GM18867 (cell line): Measurements from ENCODE around the gene CROCC.

Source experiments
- ATAC-seq: cut with Tn5 transposase; IDR thresholded peaks from one replicate; pipeline ENCODE4 v1.9.1; 2021; ENCODE audit warnings: mild to moderate bottlenecking, moderate library complexity; ENCODE audit not compliant: unreplicated experiment

Gene CROCC

DNA sequence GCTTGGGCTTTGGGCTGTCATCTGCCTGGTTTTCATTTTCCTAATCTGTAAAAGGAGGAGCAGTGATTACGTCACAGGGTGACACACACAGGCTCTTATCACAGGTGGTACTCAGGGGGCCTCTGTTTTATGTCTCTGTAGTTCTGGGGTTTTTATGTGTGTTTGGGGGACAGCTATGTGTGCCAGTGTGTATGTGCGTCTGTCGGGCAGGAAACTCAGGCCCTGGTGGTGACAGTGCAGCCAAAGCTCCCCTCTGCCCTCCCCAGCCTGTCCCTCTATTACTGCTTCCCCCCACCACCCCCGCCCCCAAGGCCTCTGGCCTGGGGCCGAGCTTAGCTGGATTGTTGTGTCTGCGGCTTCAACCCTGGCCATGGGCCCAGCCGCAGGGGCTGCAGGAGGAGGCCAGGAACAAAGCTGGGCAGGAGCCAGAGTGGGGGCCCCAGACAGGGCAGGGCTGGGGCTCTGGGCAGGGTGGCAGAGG, 45.4 kb downstream of the CROCC start:
- ATAC-seq: no peak

- no peak for ATAC-seq
These were observed 46.2 kb downstream of the CROCC start for GRCh38 chr1:16967962-16968361.

DNA sequence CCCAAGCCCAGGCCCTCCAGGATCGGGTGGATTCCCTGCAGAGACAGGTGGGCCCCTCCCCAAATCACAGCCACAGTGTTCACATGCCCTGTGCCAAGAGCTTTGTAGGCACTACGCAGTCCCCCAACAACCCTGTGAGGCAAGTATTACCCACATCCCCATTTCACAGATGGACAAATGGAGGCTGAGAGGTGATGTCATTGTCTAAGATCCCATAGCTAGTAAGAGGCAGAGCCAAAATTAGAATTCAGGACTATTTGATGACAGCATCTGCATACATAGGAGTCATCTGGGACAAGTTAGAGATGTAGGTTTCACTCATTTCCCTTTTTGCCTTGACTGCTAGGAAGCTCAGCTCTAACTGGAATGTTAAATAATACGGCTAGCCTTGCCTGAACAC, 46.6 kb downstream of the CROCC start:
- no peak for ATAC-seq

- no peak for ATAC-seq
These were observed 47.4 kb downstream of the CROCC start for GRCh38 chr1:16969057-16969611.

DNA sequence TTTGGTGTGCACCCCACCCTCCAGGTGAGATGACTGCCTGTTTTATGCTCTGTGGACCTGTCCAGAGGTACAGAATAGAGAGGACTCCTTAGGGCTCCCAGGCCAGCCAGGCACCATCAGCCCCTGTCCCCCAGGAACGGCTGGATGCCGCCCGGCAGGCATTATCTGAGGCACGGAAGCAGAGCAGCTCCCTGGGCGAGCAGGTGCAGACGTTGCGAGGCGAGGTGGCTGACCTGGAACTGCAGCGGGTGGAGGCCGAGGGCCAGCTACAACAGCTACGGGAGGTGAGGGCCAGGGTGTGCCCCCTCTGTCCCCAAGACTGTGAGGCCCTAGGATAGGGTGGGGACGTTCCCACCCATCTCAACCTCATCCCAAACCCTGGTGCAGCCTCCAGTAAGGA, 47.9 kb downstream of the CROCC start:
- no peak for ATAC-seq

GRCh38 chr1:16970132-16970910, 48.6 kb downstream of the CROCC start:
- ATAC-seq: no peak

GRCh38 chr1:16971341-16972188, 49.8 kb downstream of the CROCC start:
- ATAC-seq: no peak

DNA sequence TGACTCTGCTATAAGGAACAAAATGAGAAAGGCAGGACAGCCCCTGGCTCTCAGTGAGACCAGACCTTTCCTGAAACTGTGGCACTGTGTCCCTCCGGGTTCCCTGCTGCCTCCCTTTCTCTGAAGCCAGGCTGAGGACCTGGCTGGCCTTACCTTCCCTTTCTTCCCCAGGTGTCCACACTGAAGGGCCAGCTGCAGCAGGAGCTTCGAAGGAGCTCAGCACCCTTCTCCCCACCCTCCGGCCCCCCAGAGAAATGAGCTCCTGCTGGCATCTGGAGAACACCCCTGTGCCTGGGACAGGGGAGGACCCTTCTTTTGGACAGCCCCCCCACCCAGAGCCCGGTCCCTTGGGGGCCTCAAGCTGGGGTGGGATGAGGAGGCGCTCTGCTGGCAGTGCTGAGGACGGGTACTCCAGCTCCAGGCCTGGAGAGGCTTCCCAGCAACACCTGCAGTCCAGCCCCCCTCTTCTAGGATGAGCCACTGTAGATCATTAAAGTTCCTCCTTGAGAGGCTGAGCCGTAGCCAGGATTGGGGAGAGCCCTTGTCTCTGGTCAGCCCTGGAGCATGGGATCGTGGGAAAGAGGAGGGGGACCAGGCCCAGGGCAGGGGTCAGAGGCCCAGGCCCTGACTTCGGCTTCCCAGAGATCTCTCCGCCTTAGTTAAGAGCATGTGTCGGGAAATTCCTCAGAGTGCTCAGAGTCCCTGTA, 50.6 kb downstream of the CROCC start:
- ATAC-seq: no peak

DNA sequence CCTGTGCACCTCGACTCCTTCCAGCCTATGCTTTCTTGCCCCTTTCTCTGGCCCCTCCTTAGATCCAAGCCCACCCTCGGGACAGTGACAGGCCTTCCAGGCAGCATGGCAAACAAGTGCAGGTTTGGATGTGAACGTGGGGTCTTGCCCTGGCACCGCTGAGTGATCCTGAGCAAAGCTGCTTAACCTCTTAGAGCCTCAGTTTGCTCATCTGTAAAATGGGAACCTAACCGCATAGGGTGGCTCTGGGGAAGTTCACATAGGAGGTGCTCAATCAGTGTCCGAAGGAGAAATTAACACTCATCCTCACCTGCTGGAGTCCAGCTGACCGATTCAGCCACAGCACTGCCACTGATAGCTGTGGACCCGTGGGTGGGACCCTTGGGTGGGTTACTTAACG, 51.5 kb downstream of the CROCC start:
- no peak for ATAC-seq

DNA sequence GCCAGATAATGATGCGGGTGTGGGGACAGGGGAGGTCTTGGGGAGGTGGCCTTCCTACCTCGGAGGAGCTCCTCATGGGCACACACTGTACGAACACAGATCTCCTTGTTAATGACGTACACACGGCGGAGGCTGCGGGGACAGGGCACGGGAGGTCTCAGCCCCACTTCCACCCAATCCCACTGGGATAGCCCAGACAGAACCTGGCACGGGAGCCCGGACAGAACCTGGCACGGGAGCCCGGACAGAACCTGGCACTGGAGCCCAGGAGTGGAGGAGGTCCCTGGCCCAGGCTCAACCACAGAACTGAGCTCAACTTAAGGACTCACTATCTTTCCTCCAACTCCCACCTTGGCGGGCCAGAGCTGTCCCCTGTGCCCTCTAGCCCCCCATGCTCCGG, 53.5 kb downstream of the CROCC start:
- ATAC-seq: no peak

GRCh38 chr1:16975838-16976237, 54.1 kb downstream of the CROCC start:
- ATAC-seq: no peak

- no peak for ATAC-seq
These were observed 55.2 kb downstream of the CROCC start for GRCh38 chr1:16976966-16977365.

- ATAC-seq: no peak
These were observed 55.6 kb downstream of the CROCC start for GRCh38 chr1:16977377-16977776.

- no peak for ATAC-seq
These were observed 56.4 kb downstream of the CROCC start for GRCh38 chr1:16978139-16978538.

- no peak for ATAC-seq
These were observed 57.1 kb downstream of the CROCC start for GRCh38 chr1:16978567-16979474.

DNA sequence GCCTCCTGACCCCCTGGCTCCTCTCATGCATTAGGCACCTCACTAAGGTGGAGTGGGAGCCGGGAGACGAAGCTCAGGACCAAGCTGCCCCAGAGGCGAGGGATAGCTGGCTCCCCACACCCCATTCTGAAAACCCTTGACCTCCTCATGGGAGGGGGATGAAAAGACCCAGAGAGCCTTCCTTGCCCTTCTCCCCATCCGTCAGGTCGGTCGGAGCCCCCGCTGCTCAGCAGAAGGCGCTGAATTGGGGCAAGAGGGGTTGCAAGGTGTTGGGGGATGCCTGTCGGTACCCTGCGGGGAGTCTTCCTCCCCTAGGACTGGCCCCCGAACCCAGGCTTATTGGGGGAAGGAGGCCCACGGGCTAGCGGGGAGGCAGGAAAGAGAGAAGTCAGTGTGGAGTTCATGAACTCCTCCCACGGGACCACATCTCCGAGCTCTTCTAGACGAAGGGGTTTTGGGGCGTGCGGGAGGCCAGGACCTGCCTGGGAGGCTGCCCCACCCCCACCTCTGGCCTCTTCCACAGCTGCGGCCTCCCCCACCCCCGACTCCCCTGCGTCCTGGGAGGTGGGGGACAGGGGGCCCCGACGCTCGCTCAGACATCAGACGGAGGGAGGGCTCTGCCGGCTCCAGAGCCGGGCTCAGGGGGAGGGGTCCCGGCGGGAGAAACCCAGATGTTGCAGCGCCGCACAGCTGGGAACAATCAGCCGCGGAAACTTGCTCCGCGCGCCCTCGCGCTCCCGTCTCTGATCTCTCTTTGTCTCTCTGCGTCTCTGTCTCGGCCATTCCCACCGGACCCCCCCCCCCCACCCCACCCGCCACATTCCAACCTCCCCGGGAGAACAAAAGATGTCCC, 58.0 kb downstream of the CROCC start:
- no peak for ATAC-seq

- ATAC-seq: no peak
These were observed 58.9 kb downstream of the CROCC start, which contains the start of gene MFAP2 for GRCh38 chr1:16980473-16981268. Gene MFAP2, minus strand, starts transcription at chr1:16980620. Its CDS starts 2,347 bp downstream, at chr1:16978273.

GRCh38 chr1:16981269-16981849, 59.6 kb downstream of the CROCC start:
- ATAC-seq: no peak
